Activated naive CD4-positive, alpha-beta T cell treated with anti-CD3 and anti-CD28 coated beads for 36 hours (primary cell): ENCODE measurements around the gene ULK4. TPM values are rescaled to one million over a fixed set of nuclear protein-coding genes. Genes with fewer than 3 reads are reported as not detected.

Source experiments
- CTCF ChIA-PET: fragments of 350-600 bp; sonication (Branson Sonifier 250); formaldehyde crosslinking; loops from one replicate; lab custom pipeline; 2021; ENCODE audit warnings: antibody characterized with exemption; lab: Charles Lee
- DNase-seq: peaks from one replicate; pipeline ENCODE4 v3.0.0-alpha.2; 2020
- H3K27ac Mint-ChIP-seq: one replicate; pipeline ENCODE4 v1.8.0; 2021; ENCODE audit warnings: mild to moderate bottlenecking, mixed read lengths
- H3K27me3 Mint-ChIP-seq: one replicate; pipeline ENCODE4 v1.8.0; 2021; ENCODE audit warnings: low read depth, mixed read lengths
- H3K36me3 Mint-ChIP-seq: one replicate; pipeline ENCODE4 v1.8.0; 2021; ENCODE audit warnings: low read depth, mixed read lengths
- H3K4me1 Mint-ChIP-seq: one replicate; pipeline ENCODE4 v1.8.0; 2021; ENCODE audit warnings: low read depth, mixed read lengths
- H3K4me3 Mint-ChIP-seq: one replicate; pipeline ENCODE4 v1.8.0; 2021; ENCODE audit warnings: mild to moderate bottlenecking, moderate library complexity, mixed read lengths
- H3K9me3 Mint-ChIP-seq: one replicate; pipeline ENCODE4 v1.8.0; 2021; ENCODE audit warnings: mixed read lengths
- intact Hi-C: fragments of 100-400 bp; cut with micrococcal nuclease; formaldehyde crosslinking; loops from one replicate; pipeline ENCODE4 v1.15.1; 2023
- total RNA-seq, 2 experiments: library from RNA; stranded (reverse); gene quantifications; one replicate each; pipeline ENCODE4 v1.2.3, GENCODE V29; 2021

The ULK4 gene
- total RNA-seq, 2 experiments from 2014 or later, result 8.5 to 9.1 TPM

GRCh38 chr3:41198046-41198445 lies 763.9 kb downstream of the ULK4 start:
- peaks cover 3% of the 10 kb centered on the region for H3K27me3 Mint-ChIP-seq
- CTCF ChIA-PET, result no interaction called here
- peaks cover 19% of the 10 kb centered on the region for H3K4me1 Mint-ChIP-seq
- H3K9me3 Mint-ChIP-seq, result no peaks in the 10 kb centered on the region
- no peak for DNase-seq
- H3K4me3 Mint-ChIP-seq, result peak overlapping the region; percentile 84
- H3K27ac Mint-ChIP-seq, result no peak overlapping the region
- H3K36me3 Mint-ChIP-seq, result peaks cover 1% of the 10 kb centered on the region
- intact Hi-C loops, result loop anchor here (2.0 to 5.0 kb wide), 3 partner anchors 217 to 1791 kb away; partner anchors contain the start of genes RPSA and ULK4

Other genes with a start within 250 kb of the ULK4 start
- 10 to 100 TPM; 18.3 to 19.1 TPM for gene TRAK1, start 129.3 kb upstream of the ULK4 start, total RNA-seq